ENCODE results near the gene CKAP2L. TPM values are rescaled to one million over a fixed set of nuclear protein-coding genes. Genes with fewer than 3 reads are reported as not detected.

The CKAP2L gene
- total and polyA plus RNA-seq, 9 of the 15 experiments (the other 6 are each of a cell fraction or from before 2014, with no cell fraction given): 10.4 to 21.9 (median 14.2) TPM

GRCh38 chr2:112726487-112727190 lies 37.8 kb downstream of the CKAP2L start (continued):
- TF ChIP-seq PRPF4 (IDR thresholded peaks at IDR 0.05; ENCODE audit: insufficient read depth, low read depth, low read length, poor library complexity, severe bottlenecking): no peak
- TF ChIP-seq ZNF277 (CRISPR knock-in tag; IDR thresholded peaks at IDR 0.05; ENCODE audit: borderline replicate concordance): no peak
- no peak for TF ChIP-seq RBM25 (IDR thresholded peaks at IDR 0.05; ENCODE audit: low read depth, low read length, severe bottlenecking)
- TF ChIP-seq IFI16 (CRISPR knock-in tag; IDR thresholded peaks at IDR 0.05): no peak
- no peak for TF ChIP-seq BCL6 (CRISPR knock-in tag; IDR thresholded peaks at IDR 0.05)
- TF ChIP-seq ZBTB17 (CRISPR knock-in tag; IDR thresholded peaks at IDR 0.05): no peak
- no peak for TF ChIP-seq FOXP4 (CRISPR knock-in tag; IDR thresholded peaks at IDR 0.05; ENCODE audit: borderline replicate concordance)
- TF ChIP-seq CEBPG (CRISPR knock-in tag; IDR thresholded peaks at IDR 0.05): no peak
- TF ChIP-seq CEBPG (tag; conservative IDR thresholded peaks at IDR 0.05 in 1 of 2, IDR thresholded peaks at IDR 0.05 in 1 of 2): no peak
- TF ChIP-seq ZNF740 (CRISPR knock-in tag; IDR thresholded peaks at IDR 0.05): 0 out of 2 replicates have a peak, but pooled peaks have one; percentile 32
- no peak for TF ChIP-seq ZNF740 (tag; IDR thresholded peaks at IDR 0.05)
- no peak for TF ChIP-seq PHB (CRISPR knock-in tag; IDR thresholded peaks at IDR 0.05)
- TF ChIP-seq ARID3A (IDR thresholded peaks at IDR 0.05; ENCODE audit: borderline replicate concordance, low read depth, low read length): no peak
- no peak for TF ChIP-seq PRDM10 (IDR thresholded peaks at IDR 0.05; ENCODE audit: partially characterized antibody)
